HG03025 (cell line): ENCODE data around the gene TMPRSS11A.

Experiments used
- ATAC-seq: cut with Tn5 transposase; IDR thresholded peaks from one replicate; pipeline ENCODE4 v1.9.1; 2021; ENCODE audit warnings: mild to moderate bottlenecking, moderate library complexity; ENCODE audit not compliant: unreplicated experiment, low FRiP score

TMPRSS11A gene

GRCh38 chr4:67915400-67915966 lies 47.8 kb downstream of the TMPRSS11A start:
- no peak for ATAC-seq

GRCh38 chr4:67912080-67912479 lies 51.2 kb downstream of the TMPRSS11A start:
- ATAC-seq: no peak

DNA sequence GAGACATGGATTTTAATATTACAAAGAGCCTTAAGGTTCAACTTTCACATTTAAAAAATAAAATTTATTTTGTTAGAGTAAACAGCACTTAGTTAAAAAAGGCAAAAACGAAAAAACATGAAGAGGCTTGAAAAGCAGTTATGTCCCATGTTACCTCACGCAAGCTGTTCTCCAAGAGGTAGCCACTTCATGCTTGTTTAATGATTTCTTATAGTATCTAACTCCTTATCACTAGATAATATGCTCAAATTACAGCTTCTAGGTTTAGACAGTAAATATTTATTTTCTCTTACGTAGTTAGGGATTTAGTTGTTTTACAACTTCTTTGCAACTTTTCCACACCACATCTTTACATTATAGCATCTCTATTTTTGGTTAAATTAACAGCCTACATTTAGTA lies 51.7 kb downstream of the TMPRSS11A start:
- ATAC-seq: no peak

DNA sequence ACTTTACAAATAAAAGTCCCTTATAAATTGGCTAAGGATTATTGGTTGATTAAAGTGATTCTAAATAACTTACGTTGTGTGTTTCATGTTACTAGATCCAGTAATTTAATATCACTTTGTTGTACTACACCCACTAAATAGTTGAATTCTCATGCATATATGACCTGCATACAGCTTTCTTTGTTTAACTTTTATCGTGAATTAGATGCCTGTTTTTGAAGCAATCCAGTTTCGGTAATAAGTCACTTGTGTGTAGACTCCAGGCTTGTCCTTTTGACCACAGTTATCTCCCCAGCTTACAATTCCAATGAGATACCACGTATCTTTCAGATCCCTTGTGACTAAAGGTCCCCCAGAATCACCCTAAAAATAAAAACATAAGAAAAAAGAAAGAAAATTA lies 52.2 kb downstream of the TMPRSS11A start:
- no peak for ATAC-seq

DNA sequence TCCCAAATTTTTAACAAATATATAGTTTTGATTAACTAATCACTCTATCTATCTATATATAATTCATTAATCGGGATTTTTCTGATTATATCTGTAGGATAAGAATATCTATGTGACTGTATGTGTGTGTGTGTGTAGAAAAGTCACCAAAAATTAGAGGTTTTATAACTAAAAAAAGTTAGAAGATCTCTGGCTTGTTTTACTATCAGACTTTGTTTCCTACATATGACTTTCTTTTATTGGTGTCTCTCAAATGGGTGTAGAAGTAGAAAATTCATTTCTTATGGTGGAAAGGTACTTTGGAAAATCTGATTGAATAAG lies 52.7 kb downstream of the TMPRSS11A start:
- ATAC-seq: no peak

- ATAC-seq: no peak
Measured at GRCh38 chr4:67909905-67910584, 53.2 kb downstream of the TMPRSS11A start.

GRCh38 chr4:67907650-67908049 lies 55.6 kb downstream of the TMPRSS11A start:
- no peak for ATAC-seq

GRCh38 chr4:67899096-67899495 lies 64.2 kb downstream of the TMPRSS11A start:
- ATAC-seq: no peak

GRCh38 chr4:67897686-67898085 lies 65.6 kb downstream of the TMPRSS11A start:
- ATAC-seq: no peak

DNA sequence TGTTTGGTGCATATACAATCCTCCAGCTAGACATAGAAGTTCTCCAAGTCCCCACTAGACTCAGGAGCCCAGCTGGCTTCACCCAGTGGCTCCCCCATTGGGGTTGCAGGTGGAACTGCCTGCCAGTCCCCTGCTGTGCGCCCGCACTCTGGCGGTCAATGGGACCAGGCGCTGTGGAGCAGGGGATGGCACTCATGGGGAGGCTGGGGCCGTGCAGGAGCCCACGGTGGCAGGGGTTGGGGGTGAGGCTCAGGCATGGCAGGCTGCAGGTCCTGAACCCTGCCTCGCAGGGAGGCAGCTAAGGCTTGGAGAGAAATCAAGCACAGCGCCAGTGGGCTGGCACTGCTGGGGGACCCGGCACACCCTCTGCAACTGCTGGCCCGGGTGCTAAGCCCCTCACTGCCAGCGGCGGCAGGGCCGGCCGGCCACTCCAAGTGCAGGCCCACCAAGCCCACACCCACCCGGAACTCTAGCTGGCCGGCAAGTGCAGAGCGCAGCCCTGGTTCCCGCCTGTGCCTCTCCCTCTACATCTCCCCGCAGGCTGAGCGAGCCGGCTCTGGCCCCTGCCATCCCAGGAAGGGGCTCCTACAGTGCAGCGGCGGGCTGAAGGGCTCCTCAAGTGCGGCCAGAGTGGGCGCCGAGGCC lies 66.8 kb downstream of the TMPRSS11A start:
- no peak for ATAC-seq

GRCh38 chr4:67894659-67895058 lies 68.6 kb downstream of the TMPRSS11A start:
- ATAC-seq: no peak

DNA sequence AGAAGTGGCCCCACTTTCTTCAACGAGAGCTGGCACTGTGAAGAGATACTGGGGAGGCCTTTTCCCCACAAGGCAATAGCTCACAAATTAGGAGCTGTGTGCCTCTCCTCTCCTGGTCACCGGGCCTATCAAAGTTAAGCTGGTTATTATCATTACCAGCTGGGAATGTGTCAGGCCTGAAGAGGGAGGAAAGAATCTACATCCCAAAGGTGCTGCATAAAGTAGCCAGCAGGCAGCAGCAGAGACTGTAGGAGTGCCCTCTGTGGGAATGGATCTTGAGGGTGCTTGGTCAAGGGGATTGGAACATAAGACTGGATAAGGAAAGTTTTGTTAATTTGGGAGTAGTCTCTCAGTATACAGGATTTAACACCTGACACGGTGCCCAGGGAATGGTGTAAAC lies 70.4 kb downstream of the TMPRSS11A start:
- no peak for ATAC-seq

- ATAC-seq: no peak
Measured at GRCh38 chr4:67892253-67892652, 71.0 kb downstream of the TMPRSS11A start.

- no peak for ATAC-seq
Measured at GRCh38 chr4:67891645-67892044, 71.6 kb downstream of the TMPRSS11A start.

GRCh38 chr4:67886281-67886680 lies 77.0 kb downstream of the TMPRSS11A start:
- ATAC-seq: no peak

DNA sequence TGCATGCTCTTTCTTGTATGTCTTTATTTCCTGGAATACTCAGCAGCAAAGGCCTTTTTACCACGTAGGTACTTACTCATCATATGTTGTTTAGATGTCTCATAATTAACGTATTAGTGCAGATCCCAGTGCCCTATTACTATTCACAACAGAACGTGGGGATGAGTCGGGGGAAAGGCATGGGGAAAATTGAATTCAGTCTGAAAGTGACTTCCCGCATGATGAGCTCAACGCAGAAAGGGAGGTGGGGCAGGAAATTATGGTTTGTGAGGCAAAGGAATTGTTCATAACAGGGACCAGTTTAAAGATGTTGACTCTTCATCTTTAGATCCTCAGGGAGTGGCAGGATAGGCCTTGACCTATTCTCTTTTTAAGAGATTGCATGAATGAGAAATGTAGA lies 77.5 kb downstream of the TMPRSS11A start:
- no peak for ATAC-seq

GRCh38 chr4:67884701-67885100 lies 78.6 kb downstream of the TMPRSS11A start:
- no peak for ATAC-seq

GRCh38 chr4:67883902-67884301 lies 79.4 kb downstream of the TMPRSS11A start, which contains the start of gene TMPRSS11D:
TSS of gene TMPRSS11D (minus strand) at chr4:67884002. CDS start at chr4:67883933, 69 bp downstream.
- ATAC-seq: no peak

- ATAC-seq: no peak
Measured at GRCh38 chr4:67883458-67883857, 79.8 kb downstream of the TMPRSS11A start.

- ATAC-seq: no peak
Measured at GRCh38 chr4:67880866-67881610, 82.3 kb downstream of the TMPRSS11A start.

GRCh38 chr4:67879486-67879885 lies 83.8 kb downstream of the TMPRSS11A start:
- ATAC-seq: no peak
